ENCODE measurements around the gene ZNF580. TPM values are rescaled to one million over a fixed set of nuclear protein-coding genes. Genes with fewer than 3 reads are reported as not detected.

Gene ZNF580
- total RNA-seq, 2 experiments from 2014 or later = 24.4 to 50.0 TPM

GRCh38 chr19:55619286-55619685, 21.5 kb upstream of the ZNF580 start:
- Histone ChIP-seq H4K20me1 (ENCODE audit: insufficient read depth, low read length) (no peaks in the 10 kb centered on the region), H3K4me2 (ENCODE audit: low read length) (no peak overlapping the region), H3K36me3 (ENCODE audit: insufficient read depth, low read length) (peaks cover 40% of the 10 kb centered on the region), H3K9me3 (ENCODE audit: low read length) (no peaks in the 10 kb centered on the region), H3K9me2 (ENCODE audit: insufficient read depth, low read length) (no peaks in the 10 kb centered on the region), H3K4me3 (ENCODE audit: low read depth, low read length, poor library complexity, severe bottlenecking) (no peak overlapping the region), H3K4me1 (ENCODE audit: insufficient read depth, low read length, poor library complexity, severe bottlenecking) (peaks cover 5% of the 10 kb centered on the region), H3K79me2 (ENCODE audit: insufficient read depth, low read depth, low read length) (no peaks in the 10 kb centered on the region), H2AFZ (ENCODE audit: low read length) (no peak overlapping the region), H3K27ac (ENCODE audit: low read depth, low read length, poor library complexity, severe bottlenecking) (no peak overlapping the region)
- ChIA-PET POLR2A (no interaction called here), CTCF (ENCODE audit: unreplicated experiment) (no interaction called here)
- intact Hi-C loops (cut with micrococcal nuclease; ENCODE audit: unreplicated experiment) = no loop called here
- no TSS peak for BruUV-seq (replicated peaks)
- no peak for DNase-seq (ENCODE audit: low spot score)
- TF ChIP-seq EZH2phosphoT487 (IDR thresholded peaks at IDR 0.05; ENCODE audit: borderline replicate concordance, low read depth, low read length) = no peak
- TF ChIP-seq, protein P1, sequence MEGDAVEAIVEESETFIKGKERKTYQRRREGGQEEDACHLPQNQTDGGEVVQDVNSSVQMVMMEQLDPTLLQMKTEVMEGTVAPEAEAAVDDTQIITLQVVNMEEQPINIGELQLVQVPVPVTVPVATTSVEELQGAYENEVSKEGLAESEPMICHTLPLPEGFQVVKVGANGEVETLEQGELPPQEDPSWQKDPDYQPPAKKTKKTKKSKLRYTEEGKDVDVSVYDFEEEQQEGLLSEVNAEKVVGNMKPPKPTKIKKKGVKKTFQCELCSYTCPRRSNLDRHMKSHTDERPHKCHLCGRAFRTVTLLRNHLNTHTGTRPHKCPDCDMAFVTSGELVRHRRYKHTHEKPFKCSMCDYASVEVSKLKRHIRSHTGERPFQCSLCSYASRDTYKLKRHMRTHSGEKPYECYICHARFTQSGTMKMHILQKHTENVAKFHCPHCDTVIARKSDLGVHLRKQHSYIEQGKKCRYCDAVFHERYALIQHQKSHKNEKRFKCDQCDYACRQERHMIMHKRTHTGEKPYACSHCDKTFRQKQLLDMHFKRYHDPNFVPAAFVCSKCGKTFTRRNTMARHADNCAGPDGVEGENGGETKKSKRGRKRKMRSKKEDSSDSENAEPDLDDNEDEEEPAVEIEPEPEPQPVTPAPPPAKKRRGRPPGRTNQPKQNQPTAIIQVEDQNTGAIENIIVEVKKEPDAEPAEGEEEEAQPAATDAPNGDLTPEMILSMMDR (conservative IDR thresholded peaks at IDR 0.05; ENCODE audit: low read length) = no peak

DNA sequence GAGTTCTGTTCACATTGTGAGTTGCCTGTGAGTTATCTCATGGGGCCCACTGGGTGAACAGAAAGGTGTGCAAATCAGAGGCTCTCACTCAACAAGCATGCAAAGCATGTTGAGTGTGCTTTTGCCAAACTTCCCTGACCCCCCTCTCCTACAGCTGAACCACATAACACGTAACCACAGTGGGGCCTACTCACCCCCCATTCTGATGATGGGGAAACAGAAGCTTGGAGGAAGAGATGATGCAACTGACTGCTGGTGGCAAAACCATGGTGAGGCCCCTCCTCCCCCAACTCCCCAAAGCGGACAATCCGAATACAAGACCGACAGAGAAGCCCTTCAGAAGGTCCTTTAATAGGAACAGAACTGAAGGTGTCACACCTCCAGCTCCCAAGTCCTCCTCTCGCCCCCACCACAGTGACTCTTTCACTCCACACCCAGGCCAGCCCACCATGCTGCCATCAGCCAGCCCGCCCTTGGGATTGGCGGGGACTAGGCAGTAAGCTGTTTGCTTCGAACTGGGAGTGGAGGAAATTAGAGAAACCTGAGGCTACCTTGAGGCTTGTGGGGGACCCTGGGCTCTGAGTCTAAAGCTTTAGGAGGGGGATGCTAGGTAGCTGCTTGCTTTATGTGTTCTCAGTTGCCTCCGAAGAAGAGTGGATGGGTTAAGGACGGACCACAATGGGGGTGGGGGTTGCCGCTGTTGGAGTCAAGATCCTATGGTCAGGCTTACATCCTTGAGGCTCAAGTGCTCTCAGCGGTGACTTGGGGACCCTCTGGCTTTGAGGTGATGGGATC, 20.2 kb upstream of the ZNF580 start:
- Histone ChIP-seq H3K27ac (ENCODE audit: low read depth, low read length, poor library complexity, severe bottlenecking) (no peak overlapping the region), H3K9me3 (ENCODE audit: low read length) (no peaks in the 10 kb centered on the region), H3K36me3 (ENCODE audit: insufficient read depth, low read length) (peaks cover 32% of the 10 kb centered on the region), H4K20me1 (ENCODE audit: insufficient read depth, low read length) (no peaks in the 10 kb centered on the region), H3K4me2 (ENCODE audit: low read length) (no peak overlapping the region), H3K4me1 (ENCODE audit: insufficient read depth, low read length, poor library complexity, severe bottlenecking) (peaks cover 11% of the 10 kb centered on the region), H3K4me3 (ENCODE audit: low read depth, low read length, poor library complexity, severe bottlenecking) (no peak overlapping the region), H3K9me2 (ENCODE audit: insufficient read depth, low read length) (no peaks in the 10 kb centered on the region), H2AFZ (ENCODE audit: low read length) (no peak overlapping the region), H3K79me2 (ENCODE audit: insufficient read depth, low read depth, low read length) (no peaks in the 10 kb centered on the region)
- CTCF ChIA-PET (ENCODE audit: unreplicated experiment) = no interaction called here
- intact Hi-C loops (cut with micrococcal nuclease; ENCODE audit: unreplicated experiment) = no loop called here
- POLR2A ChIA-PET = no interaction called here
- no peak for TF ChIP-seq EZH2phosphoT487 (IDR thresholded peaks at IDR 0.05; ENCODE audit: borderline replicate concordance, low read depth, low read length)
- TF ChIP-seq, protein P1 (conservative IDR thresholded peaks at IDR 0.05; ENCODE audit: low read length) = no peak
- no peak for DNase-seq (ENCODE audit: low spot score)
- BruUV-seq (replicated peaks) = no TSS peak

- intact Hi-C loops (cut with micrococcal nuclease; ENCODE audit: unreplicated experiment) = no loop called here
- no peak overlapping the region for H3K4me2 ChIP-seq (ENCODE audit: low read length)
- peaks cover 25% of the 10 kb centered on the region for H3K36me3 ChIP-seq (ENCODE audit: insufficient read depth, low read length)
- H4K20me1 ChIP-seq (ENCODE audit: insufficient read depth, low read length) = no peaks in the 10 kb centered on the region
- TF ChIP-seq, protein P1 (conservative IDR thresholded peaks at IDR 0.05; ENCODE audit: low read length) = no peak
- TF ChIP-seq EZH2phosphoT487 (IDR thresholded peaks at IDR 0.05; ENCODE audit: borderline replicate concordance, low read depth, low read length) = no peak
- H3K27ac ChIP-seq (ENCODE audit: low read depth, low read length, poor library complexity, severe bottlenecking) = no peak overlapping the region
- H3K4me1 ChIP-seq (ENCODE audit: insufficient read depth, low read length, poor library complexity, severe bottlenecking) = peaks cover 11% of the 10 kb centered on the region
- no peak for DNase-seq (ENCODE audit: low spot score)
- H3K79me2 ChIP-seq (ENCODE audit: insufficient read depth, low read depth, low read length) = no peaks in the 10 kb centered on the region
- no peaks in the 10 kb centered on the region for H3K9me2 ChIP-seq (ENCODE audit: insufficient read depth, low read length)
- no peak overlapping the region for H2AFZ ChIP-seq (ENCODE audit: low read length)
- H3K4me3 ChIP-seq (ENCODE audit: low read depth, low read length, poor library complexity, severe bottlenecking) = no peak overlapping the region
- no TSS peak for BruUV-seq (replicated peaks)
- ChIA-PET CTCF (ENCODE audit: unreplicated experiment) (no interaction called here), POLR2A (no interaction called here)
- H3K9me3 ChIP-seq (ENCODE audit: low read length) = no peaks in the 10 kb centered on the region
Observed at GRCh38 chr19:55621205-55621672, 19.6 kb upstream of the ZNF580 start.

Data from OCI-LY7 (cell line).